ENCODE results near the gene ETV5. TPM values are rescaled to one million over a fixed set of nuclear protein-coding genes. Genes with fewer than 3 reads are reported as not detected.

The ETV5 gene
- total RNA-seq, 1 donor: 54.8 TPM

GRCh38 chr3:186090901-186091300 is 18.0 kb downstream of the ETV5 start:
- no peak overlapping the region for H3K4me3 ChIP-seq (ENCODE audit: low read depth, low read length)
- DNase-seq (ENCODE audit: low read depth): no peak
- no peak for TF ChIP-seq CTCF (IDR thresholded peaks at IDR 0.05; ENCODE audit: insufficient read depth, low read depth, low read length)

- H3K4me3 ChIP-seq (ENCODE audit: low read depth, low read length): no peak overlapping the region
- no peak for TF ChIP-seq CTCF (IDR thresholded peaks at IDR 0.05; ENCODE audit: insufficient read depth, low read depth, low read length)
- DNase-seq (ENCODE audit: low read depth): no peak
Observed at GRCh38 chr3:186088335-186088734, 20.6 kb downstream of the ETV5 start.

- DNase-seq (ENCODE audit: low read depth): no peak
- H3K4me3 ChIP-seq (ENCODE audit: low read depth, low read length): no peak overlapping the region
- no peak for TF ChIP-seq CTCF (IDR thresholded peaks at IDR 0.05; ENCODE audit: insufficient read depth, low read depth, low read length)
Observed at GRCh38 chr3:186084264-186084663, 24.6 kb downstream of the ETV5 start.

- no peak for TF ChIP-seq CTCF (IDR thresholded peaks at IDR 0.05; ENCODE audit: insufficient read depth, low read depth, low read length)
- H3K4me3 ChIP-seq (ENCODE audit: low read depth, low read length): no peak overlapping the region
- DNase-seq (ENCODE audit: low read depth): no peak
Observed at GRCh38 chr3:186083746-186084145, 25.1 kb downstream of the ETV5 start.

GRCh38 chr3:186082150-186082549 is 26.7 kb downstream of the ETV5 start:
- DNase-seq (ENCODE audit: low read depth): no peak
- H3K4me3 ChIP-seq (ENCODE audit: low read depth, low read length): no peak overlapping the region
- TF ChIP-seq CTCF (IDR thresholded peaks at IDR 0.05; ENCODE audit: insufficient read depth, low read depth, low read length): no peak

GRCh38 chr3:186081678-186082077 is 27.2 kb downstream of the ETV5 start:
- no peak overlapping the region for H3K4me3 ChIP-seq (ENCODE audit: low read depth, low read length)
- DNase-seq (ENCODE audit: low read depth): no peak
- no peak for TF ChIP-seq CTCF (IDR thresholded peaks at IDR 0.05; ENCODE audit: insufficient read depth, low read depth, low read length)

GRCh38 chr3:186080849-186081438 is 27.9 kb downstream of the ETV5 start:
- no peak for TF ChIP-seq CTCF (IDR thresholded peaks at IDR 0.05; ENCODE audit: insufficient read depth, low read depth, low read length)
- DNase-seq (ENCODE audit: low read depth): no peak
- H3K4me3 ChIP-seq (ENCODE audit: low read depth, low read length): no peak overlapping the region

Data from fibroblast of villous mesenchyme (primary cell).